Retina (tissue), 1 donor: Measurements from ENCODE around the gene SLCO2A1.

Source experiments
- DNase-seq: peaks from one replicate; pipeline ENCODE4 v3.0.0-alpha.2; 2016

SLCO2A1 gene

DNA sequence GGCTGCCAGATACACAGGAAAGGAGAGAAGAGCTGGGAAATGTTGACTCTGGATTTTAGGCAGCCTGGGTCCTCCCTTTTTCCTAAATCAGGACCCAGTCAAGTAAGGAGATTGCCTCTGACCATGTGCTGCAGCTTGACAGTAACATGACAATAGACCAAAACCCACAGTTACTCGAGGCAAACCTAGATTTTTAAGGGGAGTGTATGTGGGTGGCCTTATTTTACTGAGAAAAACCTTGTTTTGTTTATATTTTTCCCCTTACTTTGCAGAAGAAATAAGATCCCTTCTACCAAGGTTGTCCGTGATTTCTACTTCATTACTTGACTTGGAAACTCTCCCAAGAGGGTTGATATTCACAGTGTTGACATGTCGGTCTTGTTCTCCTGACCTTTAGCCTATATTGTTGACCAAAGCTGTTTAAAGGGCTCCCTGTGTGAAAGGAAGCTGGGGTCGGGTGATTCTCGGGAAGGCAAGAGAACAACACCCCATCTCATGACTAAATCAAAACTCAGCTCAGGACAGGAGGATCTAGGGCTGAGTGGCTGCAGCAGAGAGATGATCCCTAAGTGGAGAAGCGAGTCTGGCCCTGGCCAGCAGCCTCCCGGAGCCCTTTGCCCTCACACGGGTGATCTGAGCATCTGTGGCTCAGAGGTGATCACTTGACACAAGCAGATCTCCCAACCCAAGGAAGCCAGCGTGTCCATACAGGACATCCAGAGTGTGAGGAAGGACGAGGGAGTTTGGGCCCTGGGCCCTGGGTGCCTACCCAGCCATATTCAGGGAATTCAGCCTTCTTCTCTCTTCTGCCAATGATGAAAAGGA is 31.0 kb upstream of the SLCO2A1 start:
- DNase-seq = no peak

GRCh38 chr3:134059671-134060560 is 30.2 kb upstream of the SLCO2A1 start:
- no peak for DNase-seq

- no peak for DNase-seq
Observed at GRCh38 chr3:134059035-134059601, 29.4 kb upstream of the SLCO2A1 start.

DNA sequence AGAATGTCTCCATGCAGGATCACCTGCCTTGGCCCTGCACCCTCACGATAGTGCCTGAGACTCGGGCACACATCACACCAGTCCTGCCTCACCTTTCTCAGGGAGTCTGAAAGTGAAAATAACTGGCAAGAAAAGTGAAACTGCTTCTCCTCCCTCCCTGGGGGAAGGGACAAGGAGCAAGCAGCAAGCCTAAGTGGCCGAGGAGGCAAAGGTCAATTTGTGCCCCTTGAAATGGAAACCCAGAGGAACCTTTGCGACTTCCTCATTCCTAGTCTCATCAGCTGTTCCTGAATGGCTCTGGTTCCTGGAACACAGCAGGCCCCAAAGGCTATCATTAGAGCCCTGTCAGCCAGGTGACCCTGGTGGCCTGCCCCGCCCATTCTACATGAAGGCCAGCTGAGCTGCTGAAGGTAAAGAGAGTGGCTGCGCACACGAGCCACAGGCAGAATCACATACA is 28.0 kb upstream of the SLCO2A1 start:
- no peak for DNase-seq

GRCh38 chr3:134057006-134057653 is 27.4 kb upstream of the SLCO2A1 start:
- no peak for DNase-seq

GRCh38 chr3:134056464-134056891 is 26.8 kb upstream of the SLCO2A1 start:
- no peak for DNase-seq

GRCh38 chr3:134055661-134056060 is 25.9 kb upstream of the SLCO2A1 start:
- DNase-seq = no peak

DNA sequence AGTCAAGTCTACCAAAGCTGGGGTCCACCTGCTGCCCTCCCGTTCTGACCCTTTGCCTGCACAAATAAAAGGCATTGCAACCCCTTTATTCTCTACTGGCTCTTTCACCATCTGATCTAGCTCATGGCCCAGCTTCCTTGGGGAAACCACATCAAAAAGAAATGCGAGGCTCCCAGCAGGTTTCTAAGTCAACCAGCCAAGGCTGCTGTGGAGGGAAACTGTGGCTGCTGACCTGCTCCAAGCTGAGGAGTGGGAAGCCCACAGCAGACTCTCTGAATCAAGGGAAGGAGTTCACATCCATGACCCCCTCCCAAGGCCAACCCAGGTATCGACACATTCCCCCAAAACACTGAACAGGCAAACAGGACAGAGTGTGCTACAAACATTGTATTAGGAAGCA is 25.2 kb upstream of the SLCO2A1 start:
- no peak for DNase-seq

DNA sequence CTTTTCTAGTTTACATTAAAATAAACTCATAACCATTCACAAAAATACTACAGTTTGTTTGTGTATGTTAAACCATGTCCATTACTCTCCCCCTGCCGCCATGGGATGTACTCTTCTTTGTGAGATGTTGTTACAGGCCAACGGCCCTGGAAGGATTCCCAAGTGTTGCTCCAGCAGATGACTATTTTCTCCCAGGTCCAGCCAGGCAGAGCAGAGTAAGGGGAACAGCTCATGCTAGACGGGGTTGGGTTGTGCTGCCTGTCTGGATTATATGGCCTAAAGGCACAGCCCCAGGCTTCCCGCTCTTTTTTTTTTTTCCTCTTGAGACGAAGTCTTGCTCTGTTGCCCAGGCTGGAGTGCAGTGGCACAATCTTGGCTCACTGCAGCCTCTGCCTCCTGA is 24.5 kb upstream of the SLCO2A1 start:
- no peak for DNase-seq

DNA sequence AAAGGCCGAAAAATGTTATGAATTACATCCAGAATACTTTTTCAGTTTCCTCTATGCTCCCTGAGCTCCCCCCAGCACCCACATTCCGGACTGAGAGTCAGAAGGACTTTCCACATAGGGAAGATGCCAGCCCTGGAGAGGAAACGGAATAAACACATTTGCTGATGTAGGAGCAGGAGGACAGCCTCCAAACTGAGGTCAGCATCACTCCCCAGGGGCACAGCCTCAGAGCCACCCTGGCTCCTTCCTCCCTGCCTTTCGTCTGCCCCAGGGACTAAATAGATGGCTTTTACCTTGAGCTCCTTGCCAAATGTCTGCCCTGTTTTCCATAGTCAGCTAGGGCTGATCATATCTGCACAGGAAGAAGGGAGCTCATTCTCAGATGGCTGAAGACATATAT is 22.6 kb upstream of the SLCO2A1 start:
- no peak for DNase-seq

DNA sequence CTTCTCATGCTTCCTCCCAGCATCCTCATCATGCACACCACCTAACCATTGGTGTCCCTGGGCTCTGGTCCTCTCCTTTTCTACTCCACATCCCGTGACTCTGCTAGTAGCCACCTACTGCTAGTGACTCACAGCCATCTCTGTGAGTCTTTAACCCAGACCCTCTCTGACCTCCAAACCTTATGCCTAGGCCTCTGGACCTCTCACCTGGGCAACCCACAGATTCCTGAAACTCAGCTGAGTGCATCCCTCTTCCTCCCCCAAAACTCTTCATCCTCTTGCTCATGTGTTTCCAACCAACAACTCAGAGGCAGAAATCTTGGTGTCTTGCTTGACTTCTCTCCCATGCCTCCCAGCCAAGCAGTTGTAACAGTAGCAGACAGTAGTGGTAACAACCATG is 20.0 kb upstream of the SLCO2A1 start:
- no peak for DNase-seq

- no peak for DNase-seq
Observed at GRCh38 chr3:134048278-134048996, 18.7 kb upstream of the SLCO2A1 start.

DNA sequence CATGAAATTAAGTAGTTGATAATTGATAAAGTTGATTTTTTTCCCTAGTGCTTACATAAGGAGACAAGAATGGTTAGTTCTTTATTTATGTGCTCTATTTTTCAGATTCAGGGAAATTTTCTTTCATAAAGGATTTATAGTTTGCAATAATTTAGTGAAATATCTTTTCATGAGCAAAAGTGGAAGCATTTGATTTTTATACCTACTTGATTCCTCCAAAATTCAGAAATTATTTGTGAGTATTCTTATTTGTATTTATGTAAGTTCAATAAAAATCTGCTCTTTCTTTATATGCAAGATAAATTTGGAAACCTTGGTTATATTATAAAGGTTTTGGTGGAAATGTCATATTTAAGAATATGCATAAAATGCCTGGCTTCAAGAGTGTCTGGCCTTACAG is 14.7 kb upstream of the SLCO2A1 start:
- DNase-seq = no peak

GRCh38 chr3:134040066-134040465 is 10.3 kb upstream of the SLCO2A1 start:
- no peak for DNase-seq

- DNase-seq = no peak
Observed at GRCh38 chr3:134039161-134039862, 9.6 kb upstream of the SLCO2A1 start.

- DNase-seq = no peak
Observed at GRCh38 chr3:134038716-134039115, 9.0 kb upstream of the SLCO2A1 start.

GRCh38 chr3:134038071-134038491 is 8.4 kb upstream of the SLCO2A1 start:
- DNase-seq = no peak

GRCh38 chr3:134037168-134037567 is 7.4 kb upstream of the SLCO2A1 start:
- no peak for DNase-seq

DNA sequence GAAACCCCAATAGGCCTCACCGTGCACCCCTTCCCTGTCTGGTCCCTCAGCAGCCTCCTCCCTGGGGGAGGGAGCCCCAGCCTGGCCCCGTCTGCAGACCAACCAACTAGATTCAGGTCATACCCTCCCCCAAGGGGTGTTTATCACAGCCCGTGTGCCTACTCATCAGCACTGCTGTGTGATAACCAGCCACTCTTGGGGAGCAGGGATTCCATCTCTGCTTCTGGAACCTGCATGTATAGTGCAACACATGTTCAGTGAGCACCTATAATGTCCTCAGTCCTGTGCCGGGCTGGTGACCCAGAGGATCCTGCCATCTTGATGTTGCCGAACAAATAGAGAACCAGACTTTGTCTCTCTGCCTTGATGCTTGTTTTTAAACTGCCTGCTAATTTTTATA is 6.6 kb upstream of the SLCO2A1 start:
- DNase-seq = no peak

GRCh38 chr3:134035836-134036235 is 6.1 kb upstream of the SLCO2A1 start:
- DNase-seq = no peak

GRCh38 chr3:134034005-134034785 is 4.5 kb upstream of the SLCO2A1 start:
- DNase-seq = no peak
